Iris pigment epithelial cell (primary cell): ENCODE data around the gene GPM6B.
"Not testable (repeated sequence)": the region's sequence is repeated elsewhere in the genome, so short reads cannot be mapped to it uniquely, and the experiment has no call there.

Experiments
- DNase-seq: peaks from one replicate; pipeline ENCODE4 v3.0.0-alpha.2; 2011; ENCODE audit warnings: low read depth

The GPM6B gene

DNA sequence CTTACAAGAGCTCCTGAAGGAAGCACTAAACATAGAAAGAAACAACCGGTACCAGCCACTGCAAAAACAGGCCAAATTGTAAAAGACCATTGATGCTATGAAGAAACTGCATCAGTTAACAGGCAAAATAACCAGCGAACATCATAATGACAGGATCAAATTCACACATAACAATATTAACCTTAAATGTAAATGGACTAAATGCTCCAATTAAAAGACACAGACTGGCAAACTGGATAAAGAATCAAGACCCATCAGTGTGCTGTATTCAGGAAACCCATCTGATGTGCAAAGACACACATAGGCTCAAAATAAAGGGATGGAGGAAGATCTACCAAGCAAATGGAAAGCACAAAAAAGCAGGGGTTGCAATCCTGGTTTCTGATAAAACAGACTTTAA, 90.3 kb downstream of the GPM6B start:
- DNase-seq = not testable (repeated sequence)

DNA sequence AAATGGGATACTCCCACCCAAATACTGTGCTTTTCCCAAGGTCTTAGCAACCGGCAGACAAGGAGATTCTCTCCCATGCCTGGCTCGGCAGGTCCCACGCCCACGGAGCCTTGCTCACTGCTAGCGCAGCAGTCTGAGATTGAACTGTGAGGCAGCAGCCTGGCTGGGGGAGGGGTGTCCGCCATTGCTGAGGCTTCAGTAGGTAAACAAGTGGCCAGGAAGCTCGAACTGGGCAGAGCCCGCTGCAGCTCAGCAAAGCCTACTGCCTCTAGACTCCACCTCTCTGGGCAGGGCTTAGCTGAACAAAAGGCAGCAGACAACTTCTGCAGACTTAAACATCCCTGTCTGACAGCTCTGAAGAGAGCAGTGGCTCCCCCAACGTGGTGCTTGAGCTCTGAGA, 92.0 kb downstream of the GPM6B start:
- not testable (repeated sequence) for DNase-seq

DNA sequence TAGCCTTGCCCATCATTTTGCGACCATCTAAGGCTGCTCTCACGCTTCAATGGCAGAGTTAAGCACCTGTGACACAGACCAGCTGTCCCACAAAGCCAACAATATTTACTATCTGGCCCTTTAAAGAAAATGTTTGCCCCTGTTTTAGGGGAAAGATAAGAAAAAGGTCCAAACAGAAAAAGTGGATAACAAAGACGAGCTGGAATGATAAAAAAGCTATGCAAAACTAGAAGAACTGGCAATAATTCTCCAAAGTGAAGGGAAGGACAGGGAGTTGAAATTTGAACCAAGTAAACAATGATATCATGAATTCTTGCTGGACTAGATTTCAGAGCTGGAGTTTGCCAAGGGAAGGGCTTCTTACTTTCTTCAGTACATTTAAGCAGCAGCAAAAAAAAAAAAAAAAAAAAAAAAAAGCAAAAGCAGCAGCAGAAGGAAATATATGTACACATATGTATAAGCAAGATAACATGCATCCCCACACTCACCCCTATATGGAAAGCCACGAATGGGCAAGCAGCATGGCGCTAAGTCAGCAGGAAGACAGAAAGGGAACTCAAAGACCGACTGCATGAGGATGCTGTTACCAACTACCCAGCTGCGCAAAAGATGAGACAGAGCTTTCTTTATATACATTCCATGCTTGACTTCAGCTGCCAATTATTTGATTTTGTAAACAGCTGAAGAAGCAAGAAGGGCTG, 94.9 kb downstream of the GPM6B start:
- DNase-seq = peak; percentile 82

DNA sequence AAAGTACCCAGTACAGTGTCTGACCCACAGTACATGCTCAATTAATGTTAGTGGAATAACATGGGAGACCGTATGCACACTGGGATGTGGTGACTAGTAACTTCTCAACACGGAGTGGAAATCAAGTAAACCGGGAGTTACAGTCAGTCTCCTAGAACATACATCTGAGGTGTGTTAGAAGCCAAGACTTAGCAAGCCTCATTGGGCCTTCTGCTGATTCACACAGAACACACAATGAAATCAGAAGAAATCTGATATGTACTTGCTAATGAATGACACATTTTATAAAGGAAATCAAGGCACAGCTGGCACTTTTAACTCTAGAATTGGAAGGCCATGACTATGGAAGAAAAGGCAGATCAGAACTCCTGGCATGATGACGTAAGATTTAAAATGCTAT, 95.5 kb downstream of the GPM6B start:
- peak; percentile 13 for DNase-seq
